K562 (cell line): ENCODE data around the gene RGS17. TPM values are rescaled to one million over a fixed set of nuclear protein-coding genes. Genes with fewer than 3 reads are reported as not detected.

Source experiments
- CEBPB ChIP-seq: fragments of 450-650 bp; IDR thresholded peaks from 2 replicates; pipeline ENCODE4 v1.6.1; 2016; ENCODE audit warnings: missing genetic modification characterization, missing compliant biosample characterization
- HNRNPH1 ChIP-seq: fragments of 200-400 bp; formaldehyde crosslinking; optimal IDR thresholded peaks from 2 replicates; pipeline ENCODE3; 2017; ENCODE audit warnings: low read depth, mild to moderate bottlenecking, low read length, moderate library complexity
- MEF2D ChIP-seq: conservative IDR thresholded peaks from 2 replicates; pipeline ENCODE4 v1.6.1; 2016; ENCODE audit warnings: low read depth, missing genetic modification characterization, missing compliant biosample characterization
- MLLT1 ChIP-seq, 2 experiments: fragments of 450-650 bp; IDR thresholded peaks; 2 replicates each; pipeline ENCODE4 v1.6.1; 2016
- POLR2AphosphoS5 ChIP-seq: IDR thresholded peaks from 2 replicates; pipeline ENCODE4 v1.6.1; 2011; ENCODE audit warnings: mild to moderate bottlenecking, low read depth, low read length, moderate library complexity; ENCODE audit not compliant: control insufficient read depth, insufficient read depth
- POLR2B ChIP-seq: fragments of 450-650 bp; IDR thresholded peaks from 2 replicates; pipeline ENCODE4 v1.6.1; 2018; ENCODE audit warnings: low read depth; ENCODE audit not compliant: partially characterized antibody
- RFX7 ChIP-seq: fragments of 250-450 bp; sonication (Bioruptor Pico); IDR thresholded peaks from 2 replicates; pipeline ENCODE4 v1.5.1; 2021; ENCODE audit warnings: mild to moderate bottlenecking
- TSHZ1 ChIP-seq: fragments of 250-450 bp; sonication (Bioruptor Pico); IDR thresholded peaks from 2 replicates; pipeline ENCODE4 v1.4.0; 2020; ENCODE audit warnings: mild to moderate bottlenecking, moderate library complexity
- polyA plus RNA-seq, 8 experiments: library from polyadenylated mRNA; depleted of rRNA in 4 of 8; stranded (reverse) in 5 of 8; unstranded in 3 of 8; fragments of >200 nt; fragmentation: Nextera tagmentation in 2 of 8; fragmentation: Illumina TruSeq in 1 of 8; extraction: Ambion mirVana in 2 of 8; extraction: Trizol in 1 of 8; gene quantifications; 2 replicates each; pipeline versions ENCODE4 v1.2.1 to v1.2.3, GENCODE V29; 2011 to 2014; ENCODE audit warnings: inconsistent platforms in 1 of 8, missing spikeins in 1 of 8
- total RNA-seq, 7 experiments: library from RNA; depleted of rRNA in 6 of 7; stranded (reverse); fragments of >200 nt in 6 of 7; fragmentation: Illumina TruSeq in 2 of 7; extraction: Trizol in 2 of 7; gene quantifications; 2 replicates each; pipeline versions ENCODE4 v1.2.1 to v1.2.3, GENCODE V29; 2011 to 2021; ENCODE audit warnings: low replicate concordance in 1 of 7
- TF ChIP-seq, protein P1 (sequence below): fragments of 450-650 bp; formaldehyde crosslinking; IDR thresholded peaks from 2 replicates; pipeline ENCODE4 v1.4.0; 2020; ENCODE audit warnings: mild to moderate bottlenecking, mixed read lengths
- TF ChIP-seq, protein P2 (sequence below): sonication (generic); formaldehyde crosslinking; IDR thresholded peaks from 2 replicates; pipeline ENCODE4 v1.8.0; 2022; ENCODE audit warnings: mild to moderate bottlenecking, missing genetic modification reagents
- TF ChIP-seq, protein P3 (sequence below): fragments of 450-650 bp; IDR thresholded peaks from 2 replicates; pipeline ENCODE4 v1.6.1; 2018; ENCODE audit not compliant: partially characterized antibody

Gene RGS17
- total and polyA plus RNA-seq, 9 of the 15 experiments (the other 6 are each of a cell fraction or from before 2014, with no cell fraction given) = 0.01 to 0.14 (median 0.08) TPM; not detected in 6

DNA sequence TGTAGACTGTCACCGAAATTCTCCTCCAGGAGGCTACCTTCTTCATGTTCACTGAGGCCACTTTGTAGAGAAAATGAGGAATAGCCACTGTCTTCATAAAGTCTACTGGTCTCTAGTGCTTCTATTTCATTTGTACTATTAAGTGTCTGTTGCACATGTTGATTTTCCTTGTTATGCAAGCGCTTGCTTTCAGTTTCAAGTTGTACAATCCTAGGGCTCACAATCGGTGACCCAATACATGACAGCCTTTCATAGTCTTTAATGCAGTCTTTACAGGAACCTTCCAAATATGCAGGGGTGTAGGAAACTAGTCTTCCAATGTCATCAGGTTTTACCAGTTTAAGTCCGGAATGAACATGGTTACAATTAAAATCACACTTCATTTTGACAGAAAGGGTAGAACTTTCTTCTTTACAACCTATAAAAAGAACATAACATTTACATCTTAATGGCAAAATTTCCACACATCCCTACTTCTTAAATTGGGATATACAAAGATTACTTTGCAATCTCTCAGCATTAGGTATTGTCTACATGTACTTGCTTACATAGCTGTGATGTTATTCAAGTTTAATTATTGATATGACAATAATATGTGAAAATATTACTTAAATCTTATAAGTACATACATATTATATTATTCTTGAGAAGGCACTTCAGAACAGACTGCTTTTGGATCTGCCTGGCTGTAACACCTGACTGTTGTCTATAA lies 155.7 kb downstream of the RGS17 start (continued):
- no peak for TF ChIP-seq TSHZ1 (CRISPR knock-in tag)
- no peak for TF ChIP-seq CEBPB (tag)
- TF ChIP-seq RFX7 = no peak
- TF ChIP-seq POLR2AphosphoS5 = peak; percentile 34; the same call in 1 of the 2 replicates
- TF ChIP-seq MEF2D = no peak
- peak; percentile 15 for TF ChIP-seq POLR2B
- TF ChIP-seq MLLT1 (IDR thresholded peaks at IDR 0.05) = no peak
- TF ChIP-seq, protein P1, sequence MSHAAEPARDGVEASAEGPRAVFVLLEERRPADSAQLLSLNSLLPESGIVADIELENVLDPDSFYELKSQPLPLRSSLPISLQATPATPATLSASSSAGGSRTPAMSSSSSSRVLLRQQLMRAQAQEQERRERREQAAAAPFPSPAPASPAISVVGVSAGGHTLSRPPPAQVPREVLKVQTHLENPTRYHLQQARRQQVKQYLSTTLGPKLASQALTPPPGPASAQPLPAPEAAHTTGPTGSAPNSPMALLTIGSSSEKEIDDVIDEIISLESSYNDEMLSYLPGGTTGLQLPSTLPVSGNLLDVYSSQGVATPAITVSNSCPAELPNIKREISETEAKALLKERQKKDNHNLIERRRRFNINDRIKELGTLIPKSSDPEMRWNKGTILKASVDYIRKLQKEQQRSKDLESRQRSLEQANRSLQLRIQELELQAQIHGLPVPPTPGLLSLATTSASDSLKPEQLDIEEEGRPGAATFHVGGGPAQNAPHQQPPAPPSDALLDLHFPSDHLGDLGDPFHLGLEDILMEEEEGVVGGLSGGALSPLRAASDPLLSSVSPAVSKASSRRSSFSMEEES (CRISPR knock-in tag) = no peak
- TF ChIP-seq, protein P2, sequence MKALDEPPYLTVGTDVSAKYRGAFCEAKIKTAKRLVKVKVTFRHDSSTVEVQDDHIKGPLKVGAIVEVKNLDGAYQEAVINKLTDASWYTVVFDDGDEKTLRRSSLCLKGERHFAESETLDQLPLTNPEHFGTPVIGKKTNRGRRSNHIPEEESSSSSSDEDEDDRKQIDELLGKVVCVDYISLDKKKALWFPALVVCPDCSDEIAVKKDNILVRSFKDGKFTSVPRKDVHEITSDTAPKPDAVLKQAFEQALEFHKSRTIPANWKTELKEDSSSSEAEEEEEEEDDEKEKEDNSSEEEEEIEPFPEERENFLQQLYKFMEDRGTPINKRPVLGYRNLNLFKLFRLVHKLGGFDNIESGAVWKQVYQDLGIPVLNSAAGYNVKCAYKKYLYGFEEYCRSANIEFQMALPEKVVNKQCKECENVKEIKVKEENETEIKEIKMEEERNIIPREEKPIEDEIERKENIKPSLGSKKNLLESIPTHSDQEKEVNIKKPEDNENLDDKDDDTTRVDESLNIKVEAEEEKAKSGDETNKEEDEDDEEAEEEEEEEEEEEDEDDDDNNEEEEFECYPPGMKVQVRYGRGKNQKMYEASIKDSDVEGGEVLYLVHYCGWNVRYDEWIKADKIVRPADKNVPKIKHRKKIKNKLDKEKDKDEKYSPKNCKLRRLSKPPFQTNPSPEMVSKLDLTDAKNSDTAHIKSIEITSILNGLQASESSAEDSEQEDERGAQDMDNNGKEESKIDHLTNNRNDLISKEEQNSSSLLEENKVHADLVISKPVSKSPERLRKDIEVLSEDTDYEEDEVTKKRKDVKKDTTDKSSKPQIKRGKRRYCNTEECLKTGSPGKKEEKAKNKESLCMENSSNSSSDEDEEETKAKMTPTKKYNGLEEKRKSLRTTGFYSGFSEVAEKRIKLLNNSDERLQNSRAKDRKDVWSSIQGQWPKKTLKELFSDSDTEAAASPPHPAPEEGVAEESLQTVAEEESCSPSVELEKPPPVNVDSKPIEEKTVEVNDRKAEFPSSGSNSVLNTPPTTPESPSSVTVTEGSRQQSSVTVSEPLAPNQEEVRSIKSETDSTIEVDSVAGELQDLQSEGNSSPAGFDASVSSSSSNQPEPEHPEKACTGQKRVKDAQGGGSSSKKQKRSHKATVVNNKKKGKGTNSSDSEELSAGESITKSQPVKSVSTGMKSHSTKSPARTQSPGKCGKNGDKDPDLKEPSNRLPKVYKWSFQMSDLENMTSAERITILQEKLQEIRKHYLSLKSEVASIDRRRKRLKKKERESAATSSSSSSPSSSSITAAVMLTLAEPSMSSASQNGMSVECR (CRISPR knock-in tag) = no peak
- TF ChIP-seq, protein P3, sequence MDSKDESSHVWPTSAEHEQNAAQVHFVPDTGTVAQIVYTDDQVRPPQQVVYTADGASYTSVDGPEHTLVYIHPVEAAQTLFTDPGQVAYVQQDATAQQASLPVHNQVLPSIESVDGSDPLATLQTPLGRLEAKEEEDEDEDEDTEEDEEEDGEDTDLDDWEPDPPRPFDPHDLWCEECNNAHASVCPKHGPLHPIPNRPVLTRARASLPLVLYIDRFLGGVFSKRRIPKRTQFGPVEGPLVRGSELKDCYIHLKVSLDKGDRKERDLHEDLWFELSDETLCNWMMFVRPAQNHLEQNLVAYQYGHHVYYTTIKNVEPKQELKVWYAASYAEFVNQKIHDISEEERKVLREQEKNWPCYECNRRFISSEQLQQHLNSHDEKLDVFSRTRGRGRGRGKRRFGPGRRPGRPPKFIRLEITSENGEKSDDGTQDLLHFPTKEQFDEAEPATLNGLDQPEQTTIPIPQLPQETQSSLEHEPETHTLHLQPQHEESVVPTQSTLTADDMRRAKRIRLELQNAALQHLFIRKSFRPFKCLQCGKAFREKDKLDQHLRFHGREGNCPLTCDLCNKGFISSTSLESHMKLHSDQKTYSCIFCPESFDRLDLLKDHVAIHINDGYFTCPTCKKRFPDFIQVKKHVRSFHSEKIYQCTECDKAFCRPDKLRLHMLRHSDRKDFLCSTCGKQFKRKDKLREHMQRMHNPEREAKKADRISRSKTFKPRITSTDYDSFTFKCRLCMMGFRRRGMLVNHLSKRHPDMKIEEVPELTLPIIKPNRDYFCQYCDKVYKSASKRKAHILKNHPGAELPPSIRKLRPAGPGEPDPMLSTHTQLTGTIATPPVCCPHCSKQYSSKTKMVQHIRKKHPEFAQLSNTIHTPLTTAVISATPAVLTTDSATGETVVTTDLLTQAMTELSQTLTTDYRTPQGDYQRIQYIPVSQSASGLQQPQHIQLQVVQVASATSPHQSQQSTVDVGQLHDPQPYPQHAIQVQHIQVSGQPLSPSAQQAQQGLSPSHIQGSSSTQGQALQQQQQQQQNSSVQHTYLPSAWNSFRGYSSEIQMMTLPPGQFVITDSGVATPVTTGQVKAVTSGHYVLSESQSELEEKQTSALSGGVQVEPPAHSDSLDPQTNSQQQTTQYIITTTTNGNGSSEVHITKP = peak; percentile 98
- TF ChIP-seq HNRNPH1 = no peak
